Measurements from ENCODE around the gene INVS.

DNA sequence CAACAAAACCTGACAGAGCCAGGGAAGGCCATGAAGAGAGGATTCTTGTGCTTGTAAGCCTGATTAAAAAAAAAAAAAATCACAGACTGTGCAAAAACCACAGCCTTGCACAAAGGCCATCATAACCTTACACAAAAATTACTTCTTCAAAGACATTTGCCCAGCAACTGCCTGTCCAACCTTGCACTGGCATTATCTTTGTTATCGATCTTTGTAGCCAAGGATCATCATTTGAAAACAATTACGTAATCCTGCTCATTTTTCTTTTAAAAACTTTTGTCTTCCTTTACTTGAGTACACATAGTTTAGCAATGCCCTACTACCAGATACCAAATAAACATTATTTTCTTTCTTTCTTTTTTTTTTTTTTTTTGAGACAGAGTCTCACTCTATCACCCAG, 128.6 kb downstream of the INVS start:
- TF ChIP-seq POLR2AphosphoS5 (IDR thresholded peaks at IDR 0.05), result no peak
- TF ChIP-seq, protein P1, sequence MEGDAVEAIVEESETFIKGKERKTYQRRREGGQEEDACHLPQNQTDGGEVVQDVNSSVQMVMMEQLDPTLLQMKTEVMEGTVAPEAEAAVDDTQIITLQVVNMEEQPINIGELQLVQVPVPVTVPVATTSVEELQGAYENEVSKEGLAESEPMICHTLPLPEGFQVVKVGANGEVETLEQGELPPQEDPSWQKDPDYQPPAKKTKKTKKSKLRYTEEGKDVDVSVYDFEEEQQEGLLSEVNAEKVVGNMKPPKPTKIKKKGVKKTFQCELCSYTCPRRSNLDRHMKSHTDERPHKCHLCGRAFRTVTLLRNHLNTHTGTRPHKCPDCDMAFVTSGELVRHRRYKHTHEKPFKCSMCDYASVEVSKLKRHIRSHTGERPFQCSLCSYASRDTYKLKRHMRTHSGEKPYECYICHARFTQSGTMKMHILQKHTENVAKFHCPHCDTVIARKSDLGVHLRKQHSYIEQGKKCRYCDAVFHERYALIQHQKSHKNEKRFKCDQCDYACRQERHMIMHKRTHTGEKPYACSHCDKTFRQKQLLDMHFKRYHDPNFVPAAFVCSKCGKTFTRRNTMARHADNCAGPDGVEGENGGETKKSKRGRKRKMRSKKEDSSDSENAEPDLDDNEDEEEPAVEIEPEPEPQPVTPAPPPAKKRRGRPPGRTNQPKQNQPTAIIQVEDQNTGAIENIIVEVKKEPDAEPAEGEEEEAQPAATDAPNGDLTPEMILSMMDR (IDR thresholded peaks at IDR 0.05), result no peak
